CD14-positive monocyte (primary cell): ENCODE results near the gene GAREM1. TPM values are rescaled to one million over a fixed set of nuclear protein-coding genes. Genes with fewer than 3 reads are reported as not detected.
"Not testable (repeated sequence)": the region's sequence is repeated elsewhere in the genome, so short reads cannot be mapped to it uniquely, and the experiment has no call there.

ENCODE experiments used
- DNase-seq, 3 donors: peaks; one replicate each; pipeline ENCODE4 v3.0.0-alpha.2; 2011 to 2022
- H2AFZ ChIP-seq: 2 replicates; pipeline ENCODE4 v1.6.0; 2012; ENCODE audit warnings: mild to moderate bottlenecking, low read depth, low read length, inconsistent platforms; ENCODE audit not compliant: insufficient read depth, poor library complexity, severe bottlenecking
- H3K27ac ChIP-seq, 2 donors: 1 replicate in 1 of 2; 2 replicates in 1 of 2; pipeline ENCODE4 v1.5.1; 2012 to 2013; ENCODE audit warnings: low read length in 2 of 2, control low read depth in 1 of 2, inconsistent platforms in 1 of 2, low read depth in 1 of 2, mild to moderate bottlenecking in 1 of 2
- H3K27me3 ChIP-seq, 2 donors: one replicate each; pipeline versions ENCODE4 v1.6.0 to v1.6.1; 2011 to 2013; ENCODE audit warnings: low read length in 2 of 2; ENCODE audit not compliant: control insufficient read depth in 2 of 2, insufficient read depth in 2 of 2
- H3K36me3 ChIP-seq, 2 donors: replicated peaks in 1 of 2; 1 replicate in 1 of 2; 2 replicates in 1 of 2; pipeline versions ENCODE4 v1.5.1 to v1.6.1; 2012 to 2013; ENCODE audit warnings: low read length in 2 of 2, control low read depth in 1 of 2, inconsistent platforms in 1 of 2, mild to moderate bottlenecking in 1 of 2; ENCODE audit not compliant: insufficient read depth in 2 of 2, control insufficient read depth in 1 of 2
- H3K4me1 ChIP-seq, 2 donors: 1 replicate in 1 of 2; 2 replicates in 1 of 2; pipeline versions ENCODE4 v1.5.1 to v1.6.1; 2012 to 2013; ENCODE audit warnings: low read length in 2 of 2, control low read depth in 1 of 2, inconsistent platforms in 1 of 2, mild to moderate bottlenecking in 1 of 2, moderate library complexity in 1 of 2; ENCODE audit not compliant: insufficient read depth in 2 of 2, control insufficient read depth in 1 of 2
- H3K4me2 ChIP-seq: replicated peaks from 2 replicates; pipeline ENCODE3; 2012; ENCODE audit warnings: low read length, moderate library complexity, mild to moderate bottlenecking; ENCODE audit not compliant: poor library complexity, severe bottlenecking; ENCODE audit errors: extremely low read depth
- H3K4me3 ChIP-seq, 3 experiments: fragments of 200-600 bp in 1 of 3; sonication (generic) in 1 of 3; replicated peaks in 1 of 3; 1 replicate in 2 of 3; 2 replicates in 1 of 3; pipeline ENCODE4 v1.5.1; 2011 to 2013; ENCODE audit warnings: low read length in 3 of 3, mild to moderate bottlenecking in 3 of 3, control low read depth in 2 of 3, low read depth in 2 of 3, inconsistent platforms in 1 of 3, moderate library complexity in 1 of 3
- H3K79me2 ChIP-seq: 2 replicates; pipeline ENCODE4 v1.6.0; 2012; ENCODE audit warnings: mild to moderate bottlenecking, control low read depth, inconsistent platforms, low read length, moderate library complexity; ENCODE audit not compliant: insufficient read depth
- H3K9ac ChIP-seq: 2 replicates; pipeline ENCODE4 v1.6.0; 2017; ENCODE audit warnings: low read length, mild to moderate bottlenecking; ENCODE audit not compliant: insufficient read depth, poor library complexity, severe bottlenecking
- H3K9me3 ChIP-seq, 2 donors: replicated peaks in 1 of 2; 1 replicate in 1 of 2; 2 replicates in 1 of 2; pipeline versions ENCODE4 v1.5.1 to v1.6.1; 2012 to 2013; ENCODE audit warnings: low read length in 2 of 2, control low read depth in 1 of 2; ENCODE audit not compliant: control insufficient read depth in 1 of 2, insufficient read depth in 1 of 2
- H4K20me1 ChIP-seq: 2 replicates; pipeline ENCODE4 v1.6.0; 2012; ENCODE audit warnings: mild to moderate bottlenecking, low read length, control low read depth, moderate library complexity; ENCODE audit not compliant: insufficient read depth
- H3K27ac Mint-ChIP-seq, 7 donors: one replicate each; pipeline ENCODE4 v1.8.0; 2020; ENCODE audit warnings: mild to moderate bottlenecking in 7 of 7, mixed read lengths in 7 of 7, moderate library complexity in 6 of 7, inconsistent platforms in 2 of 7
- H3K27me3 Mint-ChIP-seq, 3 donors: one replicate each; pipeline ENCODE4 v1.8.0; 2021 to 2022; ENCODE audit warnings: low read depth in 3 of 3, mild to moderate bottlenecking in 3 of 3, mixed read lengths in 3 of 3, moderate library complexity in 3 of 3, inconsistent platforms in 1 of 3
- H3K36me3 Mint-ChIP-seq, 2 donors: one replicate each; pipeline ENCODE4 v1.8.0; 2020; ENCODE audit warnings: mixed read lengths in 2 of 2, inconsistent platforms in 1 of 2, mild to moderate bottlenecking in 1 of 2
- H3K4me1 Mint-ChIP-seq: one replicate; pipeline ENCODE4 v1.8.0; 2020; ENCODE audit warnings: mild to moderate bottlenecking, mixed read lengths
- H3K4me3 Mint-ChIP-seq, 2 donors: one replicate each; pipeline ENCODE4 v1.8.0; 2020; ENCODE audit warnings: mild to moderate bottlenecking in 2 of 2, mixed read lengths in 2 of 2, moderate library complexity in 1 of 2
- H3K9me3 Mint-ChIP-seq, 7 donors: one replicate each; pipeline ENCODE4 v1.8.0; 2020 to 2022; ENCODE audit warnings: mixed read lengths in 7 of 7, mild to moderate bottlenecking in 6 of 7, moderate library complexity in 6 of 7, inconsistent platforms in 2 of 7
- CTCF ChIP-seq: fragments of 200-600 bp; IDR thresholded peaks from one replicate; pipeline ENCODE4 v1.8.0; 2022; ENCODE audit warnings: antibody characterized with exemption, mild to moderate bottlenecking
- WGBS: methylation state at CpG from one replicate; pipeline ENCODE4 v1.1.5; 2013; ENCODE audit warnings: missing lambda C conversion rate; ENCODE audit not compliant: insufficient coverage; 5-methylcytosine and 5-hydroxymethylcytosine counted together
- intact Hi-C, 2 donors: fragments of 100-400 bp; cut with micrococcal nuclease; formaldehyde crosslinking; loops; one replicate each; pipeline versions ENCODE4 v1.15.0 to v1.15.1; 2023
- polyA plus RNA-seq, 3 donors: library from polyadenylated mRNA; depleted of rRNA in 1 of 3; unstranded in 2 of 3; stranded (reverse) in 1 of 3; fragments of 300-500 nt in 2 of 3; fragments of >200 nt in 1 of 3; fragmentation: Illumina TruSeq in 2 of 3; gene quantifications; 1 replicate in 2 of 3; 2 replicates in 1 of 3; pipeline ENCODE4 v1.2.3, GENCODE V29; 2012 to 2021

The GAREM1 gene
- polyA plus RNA-seq, 3 donors, result 0.24 TPM; not detected in 2

DNA sequence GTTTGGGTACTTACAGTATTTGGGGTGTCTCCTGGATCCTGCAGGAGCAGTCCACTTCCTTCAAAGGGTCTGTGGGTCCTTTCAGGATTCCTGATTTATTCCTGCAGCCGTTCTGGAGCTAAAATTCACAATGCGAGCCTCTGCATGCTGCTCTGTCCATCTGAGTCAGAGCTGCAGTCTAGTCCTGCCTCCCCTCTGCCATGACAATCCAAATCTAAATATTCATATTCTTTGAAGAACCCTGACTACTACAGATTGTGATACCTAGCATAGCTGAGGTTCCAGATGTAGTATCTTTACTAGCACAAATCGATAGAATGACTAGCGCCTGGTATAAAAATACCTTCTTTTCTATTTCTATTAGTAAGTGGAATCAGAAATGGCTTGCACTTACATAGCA lies 31.3 kb upstream of the GAREM1 start:
- no peak for TF ChIP-seq CTCF
- Mint-ChIP-seq H3K4me3 (no peak overlapping the region), H3K36me3 (no peaks in the 10 kb centered on the region), H3K27ac (no peak overlapping the region), H3K4me1 (no peaks in the 10 kb centered on the region), H3K27me3 (peaks cover 1 to 5% (median 1%) of the 10 kb centered on the region in 3 donors), H3K9me3 (peaks cover 3 to 15% (median 13%) of the 10 kb centered on the region in 7 donors)
- H2AFZ ChIP-seq, result no peak overlapping the region
- H3K79me2 ChIP-seq, result no peaks in the 10 kb centered on the region
- no peaks in the 10 kb centered on the region for H3K4me1 ChIP-seq
- no peaks in the 10 kb centered on the region for H3K36me3 ChIP-seq
- DNase-seq, result no peak
- no peak overlapping the region for H3K4me3 ChIP-seq
- peaks cover 0 to 4% of the 10 kb centered on the region in 2 donors for H3K9me3 ChIP-seq
- 100% methylated on average over 2 of the region's 4 CpGs for WGBS
- intact Hi-C loops, result no loop called here
- no peaks in the 10 kb centered on the region for H4K20me1 ChIP-seq
- H3K27ac ChIP-seq, result no peak overlapping the region
- H3K27me3 ChIP-seq, result no peaks in the 10 kb centered on the region
- H3K4me2 ChIP-seq, result no peak overlapping the region
- H3K9ac ChIP-seq, result no peak overlapping the region

- peaks cover 3 to 15% (median 13%) of the 10 kb centered on the region in 7 donors for H3K9me3 Mint-ChIP-seq
- 93% methylated on average over 2 of the region's 2 CpGs for WGBS
- H2AFZ ChIP-seq, result not testable (repeated sequence)
Observed at GRCh38 chr18:32501242-32501641, 30.6 kb upstream of the GAREM1 start.

More at GRCh38 chr18:32501242-32501641, 30.6 kb upstream of the GAREM1 start:
- H3K4me3 Mint-ChIP-seq, H3K27me3 ChIP-seq, H3K27ac ChIP-seq, H4K20me1 ChIP-seq, H3K36me3 ChIP-seq, H3K79me2 ChIP-seq, H3K4me1 ChIP-seq, intact Hi-C loops, H3K36me3 Mint-ChIP-seq, H3K4me3 ChIP-seq, DNase-seq, H3K9me3 ChIP-seq, H3K4me1 Mint-ChIP-seq, H3K4me2 ChIP-seq, H3K27me3 Mint-ChIP-seq, H3K9ac ChIP-seq: not testable (repeated sequence)
- H3K27ac Mint-ChIP-seq, result peak overlapping the region in 1 of 7 donors; percentile 3
